Hepatocyte (in vitro differentiated cells): ENCODE data around the gene PUM2.
A peak's percentile ranks its signal among the peaks of the same experiment; 100 is the strongest.

Experiments
- CTCF ChIP-seq: fragments of 200-600 bp; sonication (generic); IDR thresholded peaks from 2 replicates; pipeline ENCODE4 v1.5.1; 2016; ENCODE audit warnings: antibody characterized with exemption, mild to moderate bottlenecking; ENCODE audit not compliant: poor library complexity
- EZH2 ChIP-seq: fragments of 200-600 bp; sonication (generic); IDR thresholded peaks from 2 replicates; pipeline ENCODE4 v1.6.1; 2016; ENCODE audit warnings: antibody characterized with exemption, mild to moderate bottlenecking, borderline replicate concordance

DNA sequence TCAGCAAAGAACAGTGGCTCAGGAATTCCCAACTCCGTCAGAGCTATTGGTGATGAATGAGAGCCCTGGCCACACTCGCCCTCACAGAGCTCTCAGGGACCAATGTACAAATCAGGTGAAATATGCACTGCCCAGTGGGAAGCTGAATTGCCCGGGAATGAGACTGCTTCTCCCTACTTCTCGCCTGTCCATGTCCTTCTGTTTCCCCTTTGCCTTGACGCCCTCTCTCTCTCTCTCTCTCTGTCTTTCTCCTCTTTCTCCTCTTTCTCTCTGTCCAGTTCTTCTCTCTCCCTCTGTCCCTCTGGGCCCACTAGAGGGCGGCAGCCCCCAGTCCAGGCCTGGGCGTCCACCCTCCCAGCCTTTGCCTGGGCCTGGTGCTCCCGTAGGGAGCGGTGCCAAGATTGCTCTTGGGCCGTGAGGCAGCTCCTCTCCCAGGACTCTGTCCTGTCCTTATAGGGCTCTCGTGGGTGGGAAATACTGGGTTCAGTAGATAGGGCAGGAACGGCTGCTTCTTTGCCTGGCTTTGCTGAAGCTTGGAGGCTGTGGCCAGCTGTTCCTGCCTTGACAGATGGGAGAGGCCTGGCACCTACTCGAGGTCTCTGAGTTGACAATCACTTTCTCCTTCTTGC lies 28.4 kb upstream of the PUM2 start:
- TF ChIP-seq CTCF = peak; percentile 78
- no peak for TF ChIP-seq EZH2
